Measurements from ENCODE around the gene GALK1. TPM values are rescaled to one million over a fixed set of nuclear protein-coding genes. Genes with fewer than 3 reads are reported as not detected.

The GALK1 gene
- total and polyA plus RNA-seq, 2 of the 13 experiments (the other 11 are each of a cell fraction or from before 2014, with no cell fraction given), result 59.9 to 93.6 TPM

GRCh38 chr17:75763613-75764416, 1.2 kb downstream of the GALK1 start (continued):
- TF ChIP-seq HOMEZ (CRISPR knock-in tag; IDR thresholded peaks at IDR 0.05; ENCODE audit: low read depth) (peak; percentile 49; the same call in 1 of the 2 replicates), TEAD3 (CRISPR knock-in tag; optimal IDR thresholded peaks at IDR 0.05; ENCODE audit: borderline replicate concordance) (peak; percentile 59), PBX3 (CRISPR knock-in tag; IDR thresholded peaks at IDR 0.05; ENCODE audit: borderline replicate concordance) (no peak), CHCHD3 (CRISPR knock-in tag; IDR thresholded peaks at IDR 0.05) (0 out of 2 replicates have a peak, but pooled peaks have one; percentile 18), DMAP1 (CRISPR knock-in tag; IDR thresholded peaks at IDR 0.05) (peak; percentile 55), GATA4 (IDR thresholded peaks at IDR 0.05; ENCODE audit: borderline replicate concordance, low read depth) (0 out of 2 replicates have a peak, but pooled peaks have one; percentile 3), FOXP4 (CRISPR knock-in tag; IDR thresholded peaks at IDR 0.05) (peak; percentile 69; the same call in 1 of the 2 replicates), ZSCAN25 (CRISPR knock-in tag; IDR thresholded peaks at IDR 0.05) (peak; percentile 74), TRIM24 (CRISPR knock-in tag; IDR thresholded peaks at IDR 0.05) (no peak), ZNF749 (CRISPR knock-in tag; IDR thresholded peaks at IDR 0.05; ENCODE audit: borderline replicate concordance) (no peak), TCF7 (IDR thresholded peaks at IDR 0.05; ENCODE audit: low read depth) (no peak), ZNF772 (CRISPR knock-in tag; IDR thresholded peaks at IDR 0.05) (peak; percentile 61; the same call in 1 of the 2 replicates), BRD4 (CRISPR knock-in tag; IDR thresholded peaks at IDR 0.05) (peak; percentile 40), RXRB (CRISPR knock-in tag; IDR thresholded peaks at IDR 0.05; ENCODE audit: borderline replicate concordance) (peak; percentile 76), TMF1 (CRISPR knock-in tag; IDR thresholded peaks at IDR 0.05; ENCODE audit: low read depth) (0 out of 2 replicates have a peak, but pooled peaks have one; percentile 14), ELF4 (CRISPR knock-in tag; IDR thresholded peaks at IDR 0.05; ENCODE audit: borderline replicate concordance) (no peak), ZNF343 (CRISPR knock-in tag; IDR thresholded peaks at IDR 0.05) (no peak), ZMYM4 (CRISPR knock-in tag; IDR thresholded peaks at IDR 0.05) (0 out of 2 replicates have a peak, but pooled peaks have one; percentile 19), ZBTB26 (CRISPR knock-in tag; IDR thresholded peaks at IDR 0.05; ENCODE audit: borderline replicate concordance) (peak; percentile 61)

Data from HepG2 (cell line).